ENCODE data around the gene COPG1. TPM values are rescaled to one million over a fixed set of nuclear protein-coding genes. Genes with fewer than 3 reads are reported as not detected.

Gene COPG1
- total and polyA plus RNA-seq, 2 of the 4 experiments (the other 2 are of a cell fraction): 203 to 446 TPM

- no peak overlapping the region for H3K4me3 ChIP-seq (ENCODE audit: insufficient read depth, low read depth, low read length)
- POLR2A ChIA-PET (ENCODE audit: unreplicated experiment): interaction anchor here (0.6 kb wide), 1 partner anchor 61 kb away, joined by 3 read pairs; no protein-coding TSS in a partner anchor
These were observed 4.3 kb upstream of the COPG1 start for GRCh38 chr3:129245141-129245540.

More at GRCh38 chr3:129245141-129245540, 4.3 kb upstream of the COPG1 start:
- Histone ChIP-seq H3K79me1 (ENCODE audit: low read depth in 1 of 2, low read length in 2 of 2) (peaks cover 18 to 33% of the 10 kb centered on the region in 2 experiments), H2BK20ac (ENCODE audit: low read depth, low read length) (no peak overlapping the region; the same call in 1 of the 2 replicates), H3K9me3 (ENCODE audit: control insufficient read depth, insufficient read depth, low read length) (no peaks in the 10 kb centered on the region), H3K9ac (ENCODE audit: low read depth, low read length) (no peak overlapping the region), H2AK5ac (ENCODE audit: low read depth, low read length) (no peak overlapping the region), H4K91ac (ENCODE audit: insufficient read depth, low read depth, low read length) (no peak overlapping the region), H2AK9ac (replicated peaks; ENCODE audit: low read depth, low read length, poor library complexity) (no peak overlapping the region), H3K14ac (replicated peaks; ENCODE audit: low read depth, low read length) (no peak overlapping the region), H3K18ac (ENCODE audit: low read depth, low read length) (no peak overlapping the region), H2BK15ac (ENCODE audit: low read depth, low read length) (no peak overlapping the region), H3K9me1 (ENCODE audit: insufficient read depth, low read length) (peaks cover 6% of the 10 kb centered on the region), H3K4ac (ENCODE audit: low read depth, low read length) (no peak overlapping the region), H2BK120ac (ENCODE audit: low read depth, low read length) (no peak overlapping the region), H3K4me2 (ENCODE audit: low read depth, low read length) (no peak overlapping the region), H3K23ac (ENCODE audit: low read depth, low read length) (no peak overlapping the region), H4K20me1 (ENCODE audit: insufficient read depth, low read length) (no peaks in the 10 kb centered on the region), H3K27me3 (ENCODE audit: control insufficient read depth, insufficient read depth, low read length) (no peaks in the 10 kb centered on the region), H3K56ac (ENCODE audit: extremely low read depth, insufficient read depth, low read length) (no peak overlapping the region), H3K27ac (ENCODE audit: insufficient read depth, low read length) (no peak overlapping the region), H2AFZ (replicated peaks; ENCODE audit: low read length, poor library complexity) (no peak overlapping the region), H3K4me1 (ENCODE audit: control insufficient read depth, insufficient read depth, low read length) (peaks cover 4% of the 10 kb centered on the region), H2BK5ac (ENCODE audit: low read depth, low read length, poor library complexity, severe bottlenecking) (no peak overlapping the region), H3K36me3 (ENCODE audit: control insufficient read depth, insufficient read depth, low read length) (no peaks in the 10 kb centered on the region), H4K5ac (ENCODE audit: low read depth, low read length) (no peak overlapping the region), H4K8ac (ENCODE audit: low read depth in 2 of 2, low read length in 2 of 2) (no peak overlapping the region)
- BruUV-seq (replicated peaks): no TSS peak
- CTCF ChIA-PET: interaction anchor here (0.5 to 3.4 kb wide), 16 partner anchors 16 to 275 kb away, joined by 3 to 23 read pairs (median 5); a partner anchor contains a TSS
- intact Hi-C loops (cut with micrococcal nuclease) (loop anchor here (1.0 to 5.0 kb wide), 5 partner anchors 48 to 275 kb away; partner anchors contain the start of gene ISY1), dilution Hi-C loops (cut with HindIII; ENCODE audit: low sequenced_read_pairs, unreplicated experiment) (no loop called here), in situ Hi-C loops (cut with MboI; ENCODE audit: low sequenced_read_pairs) (loop anchor here (5.0 to 10.0 kb wide), 2 partner anchors 190 to 273 kb away; no protein-coding TSS in a partner anchor)
- WGBS, 2 experiments (ENCODE audit: extremely low coverage in 2 of 2, insufficient read length in 1 of 2): no CpG with 5 or more reads among the region's 5 CpGs
- ATAC-seq (ENCODE audit: low read depth) (no peak), DNase-seq (no peak)
- TF ChIP-seq POLR2A (IDR thresholded peaks at IDR 0.05; ENCODE audit: low read depth, low read length) (no peak), SMC3 (IDR thresholded peaks at IDR 0.05; ENCODE audit: low read depth, low read length) (no peak), NFE2L2 (IDR thresholded peaks at IDR 0.05; ENCODE audit: low read depth, low read length) (no peak), USF2 (IDR thresholded peaks at IDR 0.05; ENCODE audit: low read depth, low read length) (no peak), RFX5 (IDR thresholded peaks at IDR 0.05; ENCODE audit: low read depth, low read length) (no peak), BHLHE40 (IDR thresholded peaks at IDR 0.05; ENCODE audit: low read depth, low read length) (no peak), MXI1 (IDR thresholded peaks at IDR 0.05; ENCODE audit: borderline replicate concordance, low read depth, low read length) (no peak), CEBPB (IDR thresholded peaks at IDR 0.05; ENCODE audit: low read depth, low read length) (no peak)

All from IMR-90 (cell line).